ENCODE measurements around the gene KLRG1. TPM values are rescaled to one million over a fixed set of nuclear protein-coding genes. Genes with fewer than 3 reads are reported as not detected.

KLRG1 gene
- polyA plus RNA-seq, 2 of the 4 experiments (the other 2 are of a cell fraction): 5.1 to 9.4 TPM

DNA sequence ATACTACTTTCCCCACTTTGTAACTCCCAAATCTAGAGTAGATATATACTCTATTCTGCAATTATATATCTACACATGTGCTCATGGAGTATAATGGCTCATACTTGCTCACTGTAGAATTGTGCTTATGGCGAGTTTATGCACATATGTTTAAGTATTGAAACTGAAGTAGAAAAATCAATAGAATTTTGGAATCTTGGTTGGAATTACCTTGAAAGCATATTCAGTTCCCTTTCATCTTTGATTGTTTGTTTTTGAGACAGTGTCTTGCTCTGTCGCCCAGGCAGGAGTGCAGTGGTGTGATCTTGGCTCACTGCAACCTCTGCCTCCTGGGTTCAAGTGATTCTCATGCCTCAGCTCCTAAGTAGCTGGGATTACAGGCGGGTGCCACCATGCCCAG is 4.5 kb downstream of the KLRG1 start:
- CTCF ChIA-PET: no interaction called here

GRCh38 chr12:8995021-8995775 is 5.9 kb downstream of the KLRG1 start:
- no peak overlapping the region for H3K4me3 ChIP-seq
- CTCF ChIA-PET: no interaction called here
- 68% methylated on average over 4 of the region's 4 CpGs for WGBS (ENCODE audit: missing lambda C conversion rate)
- ATAC-seq (no peak), FAIRE-seq (no peak), DNase-seq (ENCODE audit: low read depth in 1 of 2, low spot score in 1 of 2) (no peak)
- H3K27ac ChIP-seq: no peak overlapping the region
- H3K4me2 ChIP-seq: no peak overlapping the region
- no peaks in the 10 kb centered on the region for H3K4me1 ChIP-seq
- no peaks in the 10 kb centered on the region for H3K9me3 ChIP-seq
- no peak for TF ChIP-seq POLR2A (IDR thresholded peaks at IDR 0.05; ENCODE audit: low read length)
- no peak for TF ChIP-seq SREBF2 (IDR thresholded peaks at IDR 0.05)
- TF ChIP-seq PHF8 (IDR thresholded peaks at IDR 0.05; ENCODE audit: borderline replicate concordance, low read depth): no peak
- TF ChIP-seq, protein P1, sequence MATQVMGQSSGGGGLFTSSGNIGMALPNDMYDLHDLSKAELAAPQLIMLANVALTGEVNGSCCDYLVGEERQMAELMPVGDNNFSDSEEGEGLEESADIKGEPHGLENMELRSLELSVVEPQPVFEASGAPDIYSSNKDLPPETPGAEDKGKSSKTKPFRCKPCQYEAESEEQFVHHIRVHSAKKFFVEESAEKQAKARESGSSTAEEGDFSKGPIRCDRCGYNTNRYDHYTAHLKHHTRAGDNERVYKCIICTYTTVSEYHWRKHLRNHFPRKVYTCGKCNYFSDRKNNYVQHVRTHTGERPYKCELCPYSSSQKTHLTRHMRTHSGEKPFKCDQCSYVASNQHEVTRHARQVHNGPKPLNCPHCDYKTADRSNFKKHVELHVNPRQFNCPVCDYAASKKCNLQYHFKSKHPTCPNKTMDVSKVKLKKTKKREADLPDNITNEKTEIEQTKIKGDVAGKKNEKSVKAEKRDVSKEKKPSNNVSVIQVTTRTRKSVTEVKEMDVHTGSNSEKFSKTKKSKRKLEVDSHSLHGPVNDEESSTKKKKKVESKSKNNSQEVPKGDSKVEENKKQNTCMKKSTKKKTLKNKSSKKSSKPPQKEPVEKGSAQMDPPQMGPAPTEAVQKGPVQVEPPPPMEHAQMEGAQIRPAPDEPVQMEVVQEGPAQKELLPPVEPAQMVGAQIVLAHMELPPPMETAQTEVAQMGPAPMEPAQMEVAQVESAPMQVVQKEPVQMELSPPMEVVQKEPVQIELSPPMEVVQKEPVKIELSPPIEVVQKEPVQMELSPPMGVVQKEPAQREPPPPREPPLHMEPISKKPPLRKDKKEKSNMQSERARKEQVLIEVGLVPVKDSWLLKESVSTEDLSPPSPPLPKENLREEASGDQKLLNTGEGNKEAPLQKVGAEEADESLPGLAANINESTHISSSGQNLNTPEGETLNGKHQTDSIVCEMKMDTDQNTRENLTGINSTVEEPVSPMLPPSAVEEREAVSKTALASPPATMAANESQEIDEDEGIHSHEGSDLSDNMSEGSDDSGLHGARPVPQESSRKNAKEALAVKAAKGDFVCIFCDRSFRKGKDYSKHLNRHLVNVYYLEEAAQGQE (IDR thresholded peaks at IDR 0.05): no peak
- POLR2A ChIA-PET: no interaction called here

More for the DNA sequence above, 4.5 kb downstream of the KLRG1 start:
- TF ChIP-seq CHD4 (IDR thresholded peaks at IDR 0.05; ENCODE audit: borderline replicate concordance): no peak
- no peak for TF ChIP-seq FOSL2 (IDR thresholded peaks at IDR 0.05)
- TF ChIP-seq FOSL2 (CRISPR knock-in tag; IDR thresholded peaks at IDR 0.05): no peak
- no peak for TF ChIP-seq FOXS1 (CRISPR knock-in tag; IDR thresholded peaks at IDR 0.05)
- no peak for TF ChIP-seq PHF8 (IDR thresholded peaks at IDR 0.05; ENCODE audit: borderline replicate concordance, low read depth)
- POLR2A ChIA-PET: no interaction called here
- Histone ChIP-seq H3K4me3 (no peak overlapping the region), H3K9me3 (no peaks in the 10 kb centered on the region), H3K4me2 (no peak overlapping the region), H3K4me1 (no peaks in the 10 kb centered on the region), H3K27ac (no peak overlapping the region)
- FAIRE-seq (no peak), ATAC-seq (no peak), DNase-seq (ENCODE audit: low read depth in 1 of 2, low spot score in 1 of 2) (no peak)
- 40% methylated on average over 3 of the region's 3 CpGs for WGBS (ENCODE audit: missing lambda C conversion rate)

- Histone ChIP-seq H3K4me3 (no peak overlapping the region), H3K9me3 (no peaks in the 10 kb centered on the region), H3K4me1 (no peaks in the 10 kb centered on the region), H3K4me2 (no peak overlapping the region), H3K27ac (no peak overlapping the region)
- FAIRE-seq (no peak), DNase-seq (ENCODE audit: low read depth in 1 of 2, low spot score in 1 of 2) (no peak), ATAC-seq (no peak)
- TF ChIP-seq, protein P2, sequence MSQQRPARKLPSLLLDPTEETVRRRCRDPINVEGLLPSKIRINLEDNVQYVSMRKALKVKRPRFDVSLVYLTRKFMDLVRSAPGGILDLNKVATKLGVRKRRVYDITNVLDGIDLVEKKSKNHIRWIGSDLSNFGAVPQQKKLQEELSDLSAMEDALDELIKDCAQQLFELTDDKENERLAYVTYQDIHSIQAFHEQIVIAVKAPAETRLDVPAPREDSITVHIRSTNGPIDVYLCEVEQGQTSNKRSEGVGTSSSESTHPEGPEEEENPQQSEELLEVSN (IDR thresholded peaks at IDR 0.05; ENCODE audit: borderline replicate concordance, low read depth): no peak
- no peak for TF ChIP-seq CEBPB (IDR thresholded peaks at IDR 0.05)
- TF ChIP-seq POLR2AphosphoS2 (conservative IDR thresholded peaks at IDR 0.05; ENCODE audit: low read length): no peak
- TF ChIP-seq MAFK (IDR thresholded peaks at IDR 0.05; ENCODE audit: partially characterized antibody): no peak
- TF ChIP-seq ZC3H11A (IDR thresholded peaks at IDR 0.05): no peak
- TF ChIP-seq ZSCAN20 (CRISPR knock-in tag; IDR thresholded peaks at IDR 0.05): no peak
- no peak for TF ChIP-seq POLR2A (IDR thresholded peaks at IDR 0.05; ENCODE audit: low read length)
- TF ChIP-seq, protein P3, sequence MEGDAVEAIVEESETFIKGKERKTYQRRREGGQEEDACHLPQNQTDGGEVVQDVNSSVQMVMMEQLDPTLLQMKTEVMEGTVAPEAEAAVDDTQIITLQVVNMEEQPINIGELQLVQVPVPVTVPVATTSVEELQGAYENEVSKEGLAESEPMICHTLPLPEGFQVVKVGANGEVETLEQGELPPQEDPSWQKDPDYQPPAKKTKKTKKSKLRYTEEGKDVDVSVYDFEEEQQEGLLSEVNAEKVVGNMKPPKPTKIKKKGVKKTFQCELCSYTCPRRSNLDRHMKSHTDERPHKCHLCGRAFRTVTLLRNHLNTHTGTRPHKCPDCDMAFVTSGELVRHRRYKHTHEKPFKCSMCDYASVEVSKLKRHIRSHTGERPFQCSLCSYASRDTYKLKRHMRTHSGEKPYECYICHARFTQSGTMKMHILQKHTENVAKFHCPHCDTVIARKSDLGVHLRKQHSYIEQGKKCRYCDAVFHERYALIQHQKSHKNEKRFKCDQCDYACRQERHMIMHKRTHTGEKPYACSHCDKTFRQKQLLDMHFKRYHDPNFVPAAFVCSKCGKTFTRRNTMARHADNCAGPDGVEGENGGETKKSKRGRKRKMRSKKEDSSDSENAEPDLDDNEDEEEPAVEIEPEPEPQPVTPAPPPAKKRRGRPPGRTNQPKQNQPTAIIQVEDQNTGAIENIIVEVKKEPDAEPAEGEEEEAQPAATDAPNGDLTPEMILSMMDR (IDR thresholded peaks at IDR 0.05): no peak
- no peak for TF ChIP-seq HOXA7 (CRISPR knock-in tag; IDR thresholded peaks at IDR 0.05)
- no peak for TF ChIP-seq EHMT2 (IDR thresholded peaks at IDR 0.05; ENCODE audit: low read depth)
- no peak for TF ChIP-seq RCOR1 (IDR thresholded peaks at IDR 0.05; ENCODE audit: low read depth, low read length)
- ChIA-PET CTCF (no interaction called here), POLR2A (no interaction called here)
- WGBS (ENCODE audit: missing lambda C conversion rate): 67% methylated on average over 5 of the region's 5 CpGs
These were observed 7.5 kb downstream of the KLRG1 start for GRCh38 chr12:8996682-8997405.
